ENCODE measurements around the gene NME4.
"Not testable (repeated sequence)": the region's sequence is repeated elsewhere in the genome, so short reads cannot be mapped to it uniquely, and the experiment has no call there.

The NME4 gene

GRCh38 chr16:397135-397661 lies at the start of gene NME4:
NME4 (plus strand) TSS chr16:397199; CDS start chr16:397223, 24 bp downstream.
- DNase-seq, result peak; percentile 41
- in situ Hi-C loops (cut with HindIII; ENCODE audit: low pct_ligation_motif_present, low pct_unique_long_range_greater_than_20kb, low sequenced_read_pairs), result no loop called here

GRCh38 chr16:347203-347602 lies 49.8 kb upstream of the NME4 start:
- in situ Hi-C loops (cut with HindIII; ENCODE audit: low pct_ligation_motif_present, low pct_unique_long_range_greater_than_20kb, low sequenced_read_pairs), result no loop called here

GRCh38 chr16:348495-348894 lies 48.5 kb upstream of the NME4 start:
- in situ Hi-C loops (cut with HindIII; ENCODE audit: low pct_ligation_motif_present, low pct_unique_long_range_greater_than_20kb, low sequenced_read_pairs), result not testable (repeated sequence)

More at GRCh38 chr16:347203-347602, 49.8 kb upstream of the NME4 start:
- DNase-seq, result no peak

GRCh38 chr16:349211-349610 lies 47.8 kb upstream of the NME4 start:
- in situ Hi-C loops (cut with HindIII; ENCODE audit: low pct_ligation_motif_present, low pct_unique_long_range_greater_than_20kb, low sequenced_read_pairs), result no loop called here
- peak; percentile 71 for DNase-seq

More at GRCh38 chr16:348495-348894, 48.5 kb upstream of the NME4 start:
- not testable (repeated sequence) for DNase-seq

- in situ Hi-C loops (cut with HindIII; ENCODE audit: low pct_ligation_motif_present, low pct_unique_long_range_greater_than_20kb, low sequenced_read_pairs), result no loop called here
- no peak for DNase-seq
These were observed 46.8 kb upstream of the NME4 start for GRCh38 chr16:350203-350602.

- DNase-seq, result peak; percentile 33
- in situ Hi-C loops (cut with HindIII; ENCODE audit: low pct_ligation_motif_present, low pct_unique_long_range_greater_than_20kb, low sequenced_read_pairs), result no loop called here
These were observed 45.0 kb upstream of the NME4 start for GRCh38 chr16:351804-352520.

GRCh38 chr16:352547-353403 lies 44.2 kb upstream of the NME4 start, which contains the start of gene AXIN1:
AXIN1 (minus strand) TSS chr16:352723; CDS start chr16:347025, 5,698 bp downstream.
- DNase-seq, result peak; percentile 99
- in situ Hi-C loops (cut with HindIII; ENCODE audit: low pct_ligation_motif_present, low pct_unique_long_range_greater_than_20kb, low sequenced_read_pairs), result no loop called here

- no peak for DNase-seq
- in situ Hi-C loops (cut with HindIII; ENCODE audit: low pct_ligation_motif_present, low pct_unique_long_range_greater_than_20kb, low sequenced_read_pairs), result no loop called here
These were observed 43.4 kb upstream of the NME4 start for GRCh38 chr16:353404-354290.

- DNase-seq, result no peak
- in situ Hi-C loops (cut with HindIII; ENCODE audit: low pct_ligation_motif_present, low pct_unique_long_range_greater_than_20kb, low sequenced_read_pairs), result no loop called here
These were observed 42.6 kb upstream of the NME4 start for GRCh38 chr16:354291-354881.

GRCh38 chr16:354971-355461 lies 42.0 kb upstream of the NME4 start:
- in situ Hi-C loops (cut with HindIII; ENCODE audit: low pct_ligation_motif_present, low pct_unique_long_range_greater_than_20kb, low sequenced_read_pairs), result no loop called here
- DNase-seq, result no peak

GRCh38 chr16:356741-357140 lies 40.3 kb upstream of the NME4 start:
- in situ Hi-C loops (cut with HindIII; ENCODE audit: low pct_ligation_motif_present, low pct_unique_long_range_greater_than_20kb, low sequenced_read_pairs), result no loop called here
- no peak for DNase-seq

GRCh38 chr16:359067-359763 lies 37.8 kb upstream of the NME4 start:
- in situ Hi-C loops (cut with HindIII; ENCODE audit: low pct_ligation_motif_present, low pct_unique_long_range_greater_than_20kb, low sequenced_read_pairs), result no loop called here
- no peak for DNase-seq

GRCh38 chr16:359871-360697 lies 36.9 kb upstream of the NME4 start:
- no peak for DNase-seq
- in situ Hi-C loops (cut with HindIII; ENCODE audit: low pct_ligation_motif_present, low pct_unique_long_range_greater_than_20kb, low sequenced_read_pairs), result no loop called here

- in situ Hi-C loops (cut with HindIII; ENCODE audit: low pct_ligation_motif_present, low pct_unique_long_range_greater_than_20kb, low sequenced_read_pairs), result no loop called here
These were observed 36.2 kb upstream of the NME4 start for GRCh38 chr16:360698-361336.

GRCh38 chr16:361341-361871 lies 35.6 kb upstream of the NME4 start:
- DNase-seq, result no peak
- in situ Hi-C loops (cut with HindIII; ENCODE audit: low pct_ligation_motif_present, low pct_unique_long_range_greater_than_20kb, low sequenced_read_pairs), result no loop called here

More at GRCh38 chr16:360698-361336, 36.2 kb upstream of the NME4 start:
- no peak for DNase-seq
